ENCODE data around the gene WAC. TPM values are rescaled to one million over a fixed set of nuclear protein-coding genes. Genes with fewer than 3 reads are reported as not detected.
A peak's percentile ranks its signal among the peaks of the same experiment; 100 is the strongest.

WAC gene
- total RNA-seq, 3 donors from 2014 or later: 85.7 to 212 (median 111) TPM

DNA sequence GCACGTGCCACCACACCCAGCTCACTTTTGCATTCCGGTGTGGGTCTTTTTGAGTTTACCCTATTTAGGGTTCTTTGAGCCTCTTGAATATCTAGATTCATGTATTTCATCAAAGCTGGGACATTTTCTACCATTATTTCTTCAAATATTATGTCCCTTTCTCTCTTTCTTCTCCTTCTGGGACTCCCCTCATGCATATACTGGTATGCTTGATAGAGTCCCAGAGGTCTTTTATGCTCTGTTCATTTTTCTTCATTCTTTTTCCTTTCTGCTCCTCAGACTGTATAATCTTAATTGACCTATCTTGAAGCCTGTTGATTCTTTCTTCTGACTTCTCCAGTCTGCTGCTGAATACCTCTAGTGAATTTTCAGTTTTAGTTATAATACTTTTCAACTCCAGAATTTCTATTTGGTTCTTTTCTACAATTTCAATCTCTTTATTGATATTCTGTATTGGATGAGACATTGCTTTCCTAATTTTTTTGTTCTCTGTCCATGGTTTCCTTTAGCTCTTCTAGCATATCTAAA, 9.1 kb upstream of the WAC start:
- no peaks in the 10 kb centered on the region for H3K4me1 ChIP-seq (ENCODE audit: low read depth)
- intact Hi-C loops (cut with DNase I, micrococcal nuclease): no loop called here
- peaks cover 7% of the 10 kb centered on the region for H3K9me3 ChIP-seq
- no peak overlapping the region for H3K4me3 ChIP-seq
- no peak for DNase-seq
- TF ChIP-seq, protein P1, sequence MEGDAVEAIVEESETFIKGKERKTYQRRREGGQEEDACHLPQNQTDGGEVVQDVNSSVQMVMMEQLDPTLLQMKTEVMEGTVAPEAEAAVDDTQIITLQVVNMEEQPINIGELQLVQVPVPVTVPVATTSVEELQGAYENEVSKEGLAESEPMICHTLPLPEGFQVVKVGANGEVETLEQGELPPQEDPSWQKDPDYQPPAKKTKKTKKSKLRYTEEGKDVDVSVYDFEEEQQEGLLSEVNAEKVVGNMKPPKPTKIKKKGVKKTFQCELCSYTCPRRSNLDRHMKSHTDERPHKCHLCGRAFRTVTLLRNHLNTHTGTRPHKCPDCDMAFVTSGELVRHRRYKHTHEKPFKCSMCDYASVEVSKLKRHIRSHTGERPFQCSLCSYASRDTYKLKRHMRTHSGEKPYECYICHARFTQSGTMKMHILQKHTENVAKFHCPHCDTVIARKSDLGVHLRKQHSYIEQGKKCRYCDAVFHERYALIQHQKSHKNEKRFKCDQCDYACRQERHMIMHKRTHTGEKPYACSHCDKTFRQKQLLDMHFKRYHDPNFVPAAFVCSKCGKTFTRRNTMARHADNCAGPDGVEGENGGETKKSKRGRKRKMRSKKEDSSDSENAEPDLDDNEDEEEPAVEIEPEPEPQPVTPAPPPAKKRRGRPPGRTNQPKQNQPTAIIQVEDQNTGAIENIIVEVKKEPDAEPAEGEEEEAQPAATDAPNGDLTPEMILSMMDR (IDR thresholded peaks at IDR 0.05): no peak
- no peak for ATAC-seq
- H3K36me3 ChIP-seq (ENCODE audit: low read depth): no peaks in the 10 kb centered on the region

DNA sequence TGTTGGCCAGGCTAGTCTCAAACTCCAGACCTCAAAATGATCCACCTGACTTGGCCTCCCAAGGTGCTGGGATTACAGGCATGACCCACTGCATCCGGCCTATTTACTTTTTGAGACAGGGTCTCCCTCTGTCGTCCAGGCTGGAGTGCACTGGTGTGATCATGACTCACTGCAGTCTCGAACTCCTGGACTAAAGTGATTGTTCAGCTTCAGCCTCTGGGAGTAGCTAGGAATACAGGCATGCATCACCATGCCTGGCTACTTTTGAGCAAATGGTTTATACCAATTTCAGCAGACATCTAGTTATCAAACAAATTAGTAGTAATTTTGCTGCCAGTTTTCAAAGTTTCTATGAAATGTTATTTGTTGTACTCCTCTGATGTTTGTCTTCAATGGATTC, 2.2 kb upstream of the WAC start:
- no peak overlapping the region for H3K4me3 ChIP-seq
- intact Hi-C loops (cut with DNase I, micrococcal nuclease): no loop called here
- no peak for DNase-seq
- H3K36me3 ChIP-seq (ENCODE audit: low read depth): no peaks in the 10 kb centered on the region
- H3K9me3 ChIP-seq: no peaks in the 10 kb centered on the region
- peaks cover 9% of the 10 kb centered on the region for H3K4me1 ChIP-seq (ENCODE audit: low read depth)
- TF ChIP-seq, protein P1 (IDR thresholded peaks at IDR 0.05): no peak
- ATAC-seq: no peak

DNA sequence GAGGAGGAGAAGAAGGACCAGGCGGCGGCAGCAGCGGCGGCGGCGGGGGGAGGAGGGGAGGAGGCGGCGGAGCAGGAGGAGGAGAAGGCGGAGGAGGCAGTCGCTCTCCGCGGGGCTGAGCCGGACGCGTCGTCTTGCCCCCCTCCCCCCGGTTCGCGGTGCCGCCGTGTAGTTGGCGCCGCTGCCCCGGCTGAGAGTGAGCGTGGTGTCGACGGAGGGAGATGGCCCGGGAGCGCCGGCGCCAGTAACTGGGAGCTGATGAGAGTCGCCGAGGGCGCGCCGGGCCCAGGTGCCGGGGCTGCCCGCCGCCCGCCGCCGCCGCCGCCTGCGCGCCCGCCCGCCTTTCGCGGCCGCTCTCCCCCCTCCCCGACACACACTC, 257 bp downstream of the WAC start:
- TF ChIP-seq, protein P1 (IDR thresholded peaks at IDR 0.05): no peak
- peaks cover 8% of the 10 kb centered on the region for H3K36me3 ChIP-seq (ENCODE audit: low read depth)
- no peaks in the 10 kb centered on the region for H3K9me3 ChIP-seq
- H3K4me1 ChIP-seq (ENCODE audit: low read depth): peaks cover 9% of the 10 kb centered on the region
- ATAC-seq (no peak), DNase-seq (no peak)
- H3K4me3 ChIP-seq: peak overlapping the region; percentile 92
- intact Hi-C loops (cut with DNase I, micrococcal nuclease): no loop called here

DNA sequence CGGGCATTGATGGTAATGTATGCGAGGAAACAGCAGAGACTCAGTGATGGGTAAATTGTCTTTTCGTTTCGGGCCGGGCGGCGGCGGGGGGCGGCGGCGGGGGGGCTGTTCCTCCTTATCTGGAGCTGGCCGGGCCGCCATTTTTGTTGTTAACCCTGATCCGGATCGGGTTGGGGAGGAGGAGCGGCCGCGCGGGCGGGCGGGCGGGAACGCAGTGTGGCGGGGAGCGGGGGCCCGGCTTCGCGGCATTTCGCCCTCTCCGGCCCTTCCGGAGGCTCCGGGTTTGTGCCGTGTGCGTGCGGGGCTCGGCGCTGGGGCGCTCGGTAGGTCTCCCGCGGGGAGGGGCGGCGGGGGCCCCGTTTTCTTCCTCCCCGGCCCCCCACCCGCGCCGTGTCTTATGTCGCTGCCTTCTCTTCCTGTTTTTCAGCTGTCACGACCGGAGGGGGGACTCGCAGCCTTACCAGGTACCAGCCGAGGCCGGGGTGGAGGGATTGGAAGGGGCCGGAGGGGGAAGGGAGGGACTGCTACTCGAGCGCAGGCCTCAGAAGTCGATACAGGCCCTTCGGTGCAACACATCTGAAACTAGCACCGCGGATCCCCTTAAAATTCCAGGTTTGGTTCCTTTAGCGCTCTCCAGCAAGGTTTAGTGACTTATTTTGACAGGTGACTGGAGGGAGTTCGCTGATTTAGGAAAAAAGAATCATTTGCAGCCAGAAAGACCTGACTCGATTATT, 820 bp downstream of the WAC start:
- peaks cover 8% of the 10 kb centered on the region for H3K36me3 ChIP-seq (ENCODE audit: low read depth)
- peak overlapping the region; percentile 92 for H3K4me3 ChIP-seq
- peak; percentile 37 for ATAC-seq
- peaks cover 9% of the 10 kb centered on the region for H3K4me1 ChIP-seq (ENCODE audit: low read depth)
- intact Hi-C loops (cut with DNase I, micrococcal nuclease): no loop called here
- TF ChIP-seq, protein P1 (IDR thresholded peaks at IDR 0.05): no peak
- DNase-seq: peak; percentile 82 to 87 (median 83)
- no peaks in the 10 kb centered on the region for H3K9me3 ChIP-seq

DNA sequence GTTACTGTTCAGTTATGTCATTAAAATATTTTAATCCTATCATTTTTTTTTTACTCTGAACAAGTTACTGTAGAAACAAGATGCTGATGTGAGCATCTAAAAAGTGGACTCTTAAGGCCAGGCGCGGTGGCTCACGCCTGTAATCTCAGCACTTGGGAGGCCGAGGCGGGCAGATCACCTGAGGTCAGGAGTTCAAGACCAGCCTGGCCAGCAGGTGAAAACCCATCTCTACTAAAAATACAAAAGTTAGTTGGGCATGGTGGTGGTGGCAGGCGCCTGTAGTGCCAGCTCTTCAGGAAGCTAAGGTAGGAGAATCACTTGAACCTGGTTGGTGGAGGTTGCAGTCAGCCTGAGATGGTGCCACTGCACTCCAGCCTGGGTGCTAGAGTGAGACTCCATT, 2.9 kb downstream of the WAC start:
- DNase-seq (peak in 1 of 3 donors; percentile 31), ATAC-seq (no peak)
- TF ChIP-seq, protein P1 (IDR thresholded peaks at IDR 0.05): no peak
- peaks cover 8% of the 10 kb centered on the region for H3K36me3 ChIP-seq (ENCODE audit: low read depth)
- peaks cover 7% of the 10 kb centered on the region for H3K4me1 ChIP-seq (ENCODE audit: low read depth)
- no peak overlapping the region for H3K4me3 ChIP-seq
- H3K9me3 ChIP-seq: no peaks in the 10 kb centered on the region
- intact Hi-C loops (cut with DNase I, micrococcal nuclease): no loop called here

Data from mucosa of descending colon (tissue), 3 donors.